Measurements from ENCODE around the gene PHACTR4. TPM values are rescaled to one million over a fixed set of nuclear protein-coding genes. Genes with fewer than 3 reads are reported as not detected.

The PHACTR4 gene
- total and polyA plus RNA-seq, 9 of the 15 experiments (the other 6 are each of a cell fraction or from before 2014, with no cell fraction given), result 6.4 to 43.6 (median 14.2) TPM

- TF ChIP-seq CLOCK (CRISPR knock-in tag; IDR thresholded peaks at IDR 0.05; ENCODE audit: borderline replicate concordance) (no peak), ZNF609 (CRISPR knock-in tag; IDR thresholded peaks at IDR 0.05; ENCODE audit: borderline replicate concordance) (no peak), PHF8 (IDR thresholded peaks at IDR 0.05; ENCODE audit: borderline replicate concordance, low read length) (no peak)
Observed at GRCh38 chr1:28480308-28480707, 110.8 kb downstream of the PHACTR4 start (continued).

All from K562 (cell line).